ENCODE data around the gene PCSK4. TPM values are rescaled to one million over a fixed set of nuclear protein-coding genes. Genes with fewer than 3 reads are reported as not detected.
A peak's percentile ranks its signal among the peaks of the same experiment; 100 is the strongest.

PCSK4 gene
- total and polyA plus RNA-seq, 9 of the 15 experiments (the other 6 are each of a cell fraction or from before 2014, with no cell fraction given): 0.01 to 9.1 (median 2.1) TPM; not detected in 1

- no peak for TF ChIP-seq ZFP30 (CRISPR knock-in tag; IDR thresholded peaks at IDR 0.05; ENCODE audit: borderline replicate concordance)
- TF ChIP-seq TCFL5 (CRISPR knock-in tag; conservative IDR thresholded peaks at IDR 0.05): no peak
- TF ChIP-seq POLR3A (IDR thresholded peaks at IDR 0.05; ENCODE audit: borderline replicate concordance, extremely low read depth, insufficient read depth, insufficient read length): no peak
- peak in 1 of 2 experiments; percentile 77; a peak in 2 of 4 replicates for TF ChIP-seq RCOR1 (IDR thresholded peaks at IDR 0.05; ENCODE audit: borderline replicate concordance in 1 of 2, low read depth in 2 of 2, low read length in 2 of 2)
- TF ChIP-seq EP300 (IDR thresholded peaks at IDR 0.05; ENCODE audit: low read length): no peak
- TF ChIP-seq TRIM25 (IDR thresholded peaks at IDR 0.05; ENCODE audit: borderline replicate concordance): no peak
- TF ChIP-seq ELK1 (CRISPR knock-in tag; IDR thresholded peaks at IDR 0.05): no peak
- TF ChIP-seq SOX6 (IDR thresholded peaks at IDR 0.05): no peak; the same call in 1 of the 2 replicates
- TF ChIP-seq TCF15 (CRISPR knock-in tag; IDR thresholded peaks at IDR 0.05): no peak
- no peak for TF ChIP-seq CLOCK (CRISPR knock-in tag; IDR thresholded peaks at IDR 0.05; ENCODE audit: borderline replicate concordance)
- no peak; a peak in 1 of 4 replicates for TF ChIP-seq UBTF (IDR thresholded peaks at IDR 0.05; ENCODE audit: borderline replicate concordance in 1 of 2, low read depth in 2 of 2, low read length in 2 of 2)
- TF ChIP-seq ZNF12 (CRISPR knock-in tag; IDR thresholded peaks at IDR 0.05): peak; percentile 50; the same call in 1 of the 2 replicates
- peak; percentile 42; the same call in 1 of the 2 replicates for TF ChIP-seq ETS1 (conservative IDR thresholded peaks at IDR 0.05; ENCODE audit: control insufficient read depth, low read depth, low read length)
- TF ChIP-seq TAF9B (IDR thresholded peaks at IDR 0.05; ENCODE audit: partially characterized antibody): peak; percentile 83
These were observed 11.0 kb downstream of the PCSK4 start, which contains the start of gene C19orf25 (continued) for GRCh38 chr19:1478934-1479707.
